HepG2 (cell line): ENCODE results near the gene HSPA1A. TPM values are rescaled to one million over a fixed set of nuclear protein-coding genes. Genes with fewer than 3 reads are reported as not detected.

Experiments used
- GLI4 ChIP-seq: sonication (generic); formaldehyde crosslinking; IDR thresholded peaks from 2 replicates; pipeline ENCODE4 v1.5.1; 2020; ENCODE audit warnings: missing genetic modification reagents, mild to moderate bottlenecking, moderate library complexity, borderline replicate concordance
- GMEB1 ChIP-seq: sonication (generic); formaldehyde crosslinking; IDR thresholded peaks from 2 replicates; pipeline ENCODE4 v1.5.1; 2020; ENCODE audit warnings: missing genetic modification reagents, mild to moderate bottlenecking, borderline replicate concordance
- IRF1 ChIP-seq: sonication (generic); formaldehyde crosslinking; IDR thresholded peaks from 2 replicates; pipeline ENCODE4 v1.4.0; 2020; ENCODE audit warnings: low read depth, mild to moderate bottlenecking, missing genetic modification reagents
- IRF2 ChIP-seq: IDR thresholded peaks from 2 replicates; pipeline ENCODE4 v1.6.1; 2018; ENCODE audit warnings: missing genetic modification reagents, missing compliant biosample characterization
- JDP2 ChIP-seq: sonication (generic); formaldehyde crosslinking; IDR thresholded peaks from 2 replicates; pipeline ENCODE4 v1.8.1; 2022; ENCODE audit warnings: missing genetic modification reagents, borderline replicate concordance
- KDM6A ChIP-seq: IDR thresholded peaks from 2 replicates; pipeline ENCODE4 v1.6.1; 2016; ENCODE audit warnings: low read depth
- KLF12 ChIP-seq: sonication (generic); formaldehyde crosslinking; IDR thresholded peaks from 2 replicates; pipeline ENCODE4 v1.4.0; 2020; ENCODE audit warnings: missing genetic modification reagents, borderline replicate concordance
- MAFG ChIP-seq: sonication (generic); formaldehyde crosslinking; IDR thresholded peaks from 2 replicates; pipeline ENCODE4 v1.5.1; 2020; ENCODE audit warnings: mild to moderate bottlenecking, missing genetic modification reagents
- MBNL3 ChIP-seq: fragments of 250-450 bp; sonication (Bioruptor Pico); conservative IDR thresholded peaks from 2 replicates; pipeline ENCODE4 v1.8.0; 2022; ENCODE audit warnings: mild to moderate bottlenecking, inconsistent platforms
- MED1 ChIP-seq: sonication (generic); formaldehyde crosslinking; IDR thresholded peaks from 2 replicates; pipeline ENCODE4 v1.4.0; 2020; ENCODE audit warnings: missing genetic modification reagents
- MED8 ChIP-seq: sonication (generic); formaldehyde crosslinking; IDR thresholded peaks from 2 replicates; pipeline ENCODE4 v1.8.1; 2023; ENCODE audit warnings: mild to moderate bottlenecking, missing genetic modification reagents; ENCODE audit not compliant: insufficient replicate concordance
- MLLT10 ChIP-seq: sonication (generic); formaldehyde crosslinking; IDR thresholded peaks from 2 replicates; pipeline ENCODE4 v1.4.0; 2020; ENCODE audit warnings: missing genetic modification reagents
- NONO ChIP-seq, 2 experiments: fragments of 450-650 bp in 1 of 2; sonication (generic) in 1 of 2; formaldehyde crosslinking in 1 of 2; IDR thresholded peaks in 1 of 2; conservative IDR thresholded peaks in 1 of 2; 2 replicates each; pipeline versions ENCODE4 v1.6.1 to v1.8.0; 2017 to 2022; ENCODE audit warnings: mild to moderate bottlenecking in 1 of 2, missing genetic modification reagents in 1 of 2, moderate library complexity in 1 of 2
- NR3C1 ChIP-seq: sonication (generic); formaldehyde crosslinking; IDR thresholded peaks from 2 replicates; pipeline ENCODE4 v1.4.0; 2020; ENCODE audit warnings: missing genetic modification reagents
- RFX1 ChIP-seq: fragments of 450-650 bp; IDR thresholded peaks from 2 replicates; pipeline ENCODE4 v1.6.1; 2017
- SMAD1 ChIP-seq: sonication (generic); formaldehyde crosslinking; IDR thresholded peaks from 2 replicates; pipeline ENCODE4 v1.4.0; 2020; ENCODE audit warnings: missing genetic modification reagents, low read depth, mild to moderate bottlenecking, borderline replicate concordance
- SNAPC2 ChIP-seq: sonication (generic); formaldehyde crosslinking; IDR thresholded peaks from 2 replicates; pipeline ENCODE4 v1.8.1; 2022; ENCODE audit warnings: mild to moderate bottlenecking, missing genetic modification reagents
- TIGD3 ChIP-seq: sonication (generic); formaldehyde crosslinking; IDR thresholded peaks from 2 replicates; pipeline ENCODE4 v1.5.1; 2020; ENCODE audit warnings: mild to moderate bottlenecking, missing genetic modification reagents, borderline replicate concordance
- TP53 ChIP-seq: sonication (generic); formaldehyde crosslinking; conservative IDR thresholded peaks from 2 replicates; pipeline ENCODE4 v1.4.0; 2020; ENCODE audit warnings: missing genetic modification reagents
- ZBTB3 ChIP-seq: sonication (generic); formaldehyde crosslinking; IDR thresholded peaks from 2 replicates; pipeline ENCODE4 v1.4.0; 2020; ENCODE audit warnings: low read depth, mild to moderate bottlenecking, moderate library complexity, missing genetic modification reagents, borderline replicate concordance
- ZFYVE20 ChIP-seq: sonication (generic); formaldehyde crosslinking; IDR thresholded peaks from 2 replicates; pipeline ENCODE4 v1.8.0; 2023; ENCODE audit warnings: low read depth, mild to moderate bottlenecking, moderate library complexity, missing genetic modification reagents, borderline replicate concordance
- ZNF530 ChIP-seq: sonication (generic); formaldehyde crosslinking; IDR thresholded peaks from 2 replicates; pipeline ENCODE4 v1.5.0; 2020; ENCODE audit warnings: low read depth, mild to moderate bottlenecking, missing genetic modification reagents
- ZNF546 ChIP-seq: sonication (generic); formaldehyde crosslinking; conservative IDR thresholded peaks from 2 replicates; pipeline ENCODE4 v1.8.1; 2023; ENCODE audit warnings: mild to moderate bottlenecking, missing genetic modification reagents
- ZNF607 ChIP-seq: sonication (generic); formaldehyde crosslinking; IDR thresholded peaks from 2 replicates; pipeline ENCODE4 v1.5.1; 2020; ENCODE audit warnings: missing genetic modification reagents, mild to moderate bottlenecking, borderline replicate concordance
- ZNF629 ChIP-seq: sonication (generic); formaldehyde crosslinking; conservative IDR thresholded peaks from 2 replicates; pipeline ENCODE4 v1.5.0; 2020; ENCODE audit warnings: missing genetic modification reagents
- ZNF7 ChIP-seq: IDR thresholded peaks from 2 replicates; pipeline ENCODE4 v1.6.1; 2016; ENCODE audit warnings: missing biosample characterization, missing genetic modification reagents
- polyA plus RNA-seq, 8 experiments: library from polyadenylated mRNA; depleted of rRNA in 3 of 8; stranded (reverse) in 7 of 8; unstranded in 1 of 8; fragments of >200 nt; fragmentation: Illumina TruSeq in 4 of 8; extraction: Trizol in 4 of 8; gene quantifications; 2 replicates each; pipeline versions ENCODE4 v1.2.1 to v1.2.3, GENCODE V29; 2011 to 2016; ENCODE audit warnings: low read depth in 4 of 8, missing spikeins in 1 of 8, mixed read lengths in 1 of 8; ENCODE audit not compliant: insufficient read depth in 1 of 8
- total RNA-seq, 5 experiments: library from RNA; depleted of rRNA; stranded (reverse); fragments of >200 nt; fragmentation: Illumina TruSeq; extraction: Trizol; gene quantifications; 2 replicates each; pipeline ENCODE4 v1.2.3, GENCODE V29; 2016; ENCODE audit warnings: low read depth in 1 of 5

Gene HSPA1A
- total and polyA plus RNA-seq, 2 of the 13 experiments (the other 11 are each of a cell fraction or from before 2014, with no cell fraction given): 44.5 to 85.0 TPM

- 0 out of 2 replicates have a peak, but pooled peaks have one; percentile 51 for TF ChIP-seq ZNF546 (CRISPR knock-in tag)
- TF ChIP-seq NONO (IDR thresholded peaks at IDR 0.05): no peak
- TF ChIP-seq NONO (CRISPR knock-in tag; conservative IDR thresholded peaks at IDR 0.05): no peak; the same call in 1 of the 2 replicates
- peak; percentile 65 for TF ChIP-seq MED1
- no peak for TF ChIP-seq JDP2 (CRISPR knock-in tag)
- TF ChIP-seq MBNL3 (CRISPR knock-in tag): no peak
- no peak for TF ChIP-seq SMAD1 (CRISPR knock-in tag)
- TF ChIP-seq SNAPC2: 0 out of 2 replicates have a peak, but pooled peaks have one; percentile 67
- TF ChIP-seq MED8: no peak
- no peak for TF ChIP-seq TIGD3 (CRISPR knock-in tag)
- no peak for TF ChIP-seq ZFYVE20 (CRISPR knock-in tag)
- no peak for TF ChIP-seq MAFG (CRISPR knock-in tag)
- no peak for TF ChIP-seq NR3C1 (CRISPR knock-in tag)
- no peak for TF ChIP-seq KDM6A
- TF ChIP-seq ZNF629: no peak
- TF ChIP-seq ZNF7: no peak
- TF ChIP-seq ZNF607 (CRISPR knock-in tag): no peak; the same call in 1 of the 2 replicates
- TF ChIP-seq TP53: no peak
- TF ChIP-seq MLLT10 (CRISPR knock-in tag): no peak
- no peak; the same call in 1 of the 2 replicates for TF ChIP-seq KLF12 (CRISPR knock-in tag)
- peak; percentile 57; the same call in 1 of the 2 replicates for TF ChIP-seq GMEB1 (CRISPR knock-in tag)
- no peak; the same call in 1 of the 2 replicates for TF ChIP-seq GLI4 (CRISPR knock-in tag)
- TF ChIP-seq RFX1: peak; percentile 21; the same call in 1 of the 2 replicates
- TF ChIP-seq ZBTB3 (CRISPR knock-in tag): no peak
- TF ChIP-seq IRF1 (CRISPR knock-in tag): no peak
- no peak for TF ChIP-seq ZNF530 (CRISPR knock-in tag)
- TF ChIP-seq IRF2: peak; percentile 64; the same call in 1 of the 2 replicates
These were observed at the start of gene HSPA1A, which contains the start of gene HSPA1L (continued) for GRCh38 chr6:31815025-31815838.
